Right lobe of liver (tissue), 4 donors: ENCODE results near the gene CHN1.

ENCODE experiments used
- POLR2A ChIP-seq: fragments of 450-650 bp; IDR thresholded peaks from one replicate; pipeline ENCODE4 v1.6.1; 2017; ENCODE audit warnings: antibody characterized with exemption, mild to moderate bottlenecking
- TF ChIP-seq, protein P1 (sequence below), 4 donors: fragments of 200-600 bp in 3 of 4; fragments of 450-650 bp in 1 of 4; IDR thresholded peaks; one replicate each; pipeline versions ENCODE4 v1.5.1 to v1.8.0; 2016 to 2022; ENCODE audit warnings: antibody characterized with exemption in 4 of 4, mild to moderate bottlenecking in 2 of 4
- donor health status: DM: no; HTN: no; CAD: no.
- donor health status: DM: no; HTN: no; CAD: no.
- donor health status: DM: no; HTN: yes; CAD: no.

DNA sequence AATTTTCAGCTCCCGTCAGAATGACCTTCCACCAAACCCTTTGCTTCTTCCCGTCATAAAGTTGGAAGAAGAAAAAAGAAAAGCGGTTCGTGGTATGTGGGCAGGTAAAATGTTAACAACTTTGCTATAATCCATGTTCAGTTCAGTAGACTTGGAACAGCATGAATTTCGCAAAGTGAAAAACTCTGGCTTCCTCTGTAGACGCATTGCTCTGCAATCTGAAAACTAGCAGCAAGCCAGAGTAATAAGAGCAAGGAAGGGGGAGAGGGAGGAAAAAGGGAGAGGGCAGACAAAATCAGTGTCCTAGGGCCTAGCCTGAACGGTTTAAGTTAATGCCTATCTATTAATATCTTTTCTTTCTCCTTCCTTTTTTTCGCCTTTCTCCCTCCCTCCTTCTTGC, 214.2 kb downstream of the CHN1 start:
- TF ChIP-seq POLR2A = no peak
- TF ChIP-seq, protein P1, sequence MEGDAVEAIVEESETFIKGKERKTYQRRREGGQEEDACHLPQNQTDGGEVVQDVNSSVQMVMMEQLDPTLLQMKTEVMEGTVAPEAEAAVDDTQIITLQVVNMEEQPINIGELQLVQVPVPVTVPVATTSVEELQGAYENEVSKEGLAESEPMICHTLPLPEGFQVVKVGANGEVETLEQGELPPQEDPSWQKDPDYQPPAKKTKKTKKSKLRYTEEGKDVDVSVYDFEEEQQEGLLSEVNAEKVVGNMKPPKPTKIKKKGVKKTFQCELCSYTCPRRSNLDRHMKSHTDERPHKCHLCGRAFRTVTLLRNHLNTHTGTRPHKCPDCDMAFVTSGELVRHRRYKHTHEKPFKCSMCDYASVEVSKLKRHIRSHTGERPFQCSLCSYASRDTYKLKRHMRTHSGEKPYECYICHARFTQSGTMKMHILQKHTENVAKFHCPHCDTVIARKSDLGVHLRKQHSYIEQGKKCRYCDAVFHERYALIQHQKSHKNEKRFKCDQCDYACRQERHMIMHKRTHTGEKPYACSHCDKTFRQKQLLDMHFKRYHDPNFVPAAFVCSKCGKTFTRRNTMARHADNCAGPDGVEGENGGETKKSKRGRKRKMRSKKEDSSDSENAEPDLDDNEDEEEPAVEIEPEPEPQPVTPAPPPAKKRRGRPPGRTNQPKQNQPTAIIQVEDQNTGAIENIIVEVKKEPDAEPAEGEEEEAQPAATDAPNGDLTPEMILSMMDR (IDR thresholded peaks at IDR 0.05) = no peak
